Testis (tissue), 2 donors: ENCODE results near the gene ARHGEF11.

ENCODE experiments used
- POLR2A ChIP-seq: fragments of 450-650 bp; IDR thresholded peaks from one replicate; pipeline ENCODE4 v1.6.1; 2017; ENCODE audit warnings: antibody characterized with exemption, mild to moderate bottlenecking, moderate library complexity
- TF ChIP-seq, protein P1 (sequence below), 3 experiments: fragments of 450-650 bp in 2 of 3; fragments of 200-600 bp in 1 of 3; sonication (generic) in 1 of 3; IDR thresholded peaks; one replicate each; pipeline ENCODE4 v1.5.1; 2016 to 2019; ENCODE audit warnings: antibody characterized with exemption in 3 of 3, mild to moderate bottlenecking in 2 of 3, moderate library complexity in 1 of 3

DNA sequence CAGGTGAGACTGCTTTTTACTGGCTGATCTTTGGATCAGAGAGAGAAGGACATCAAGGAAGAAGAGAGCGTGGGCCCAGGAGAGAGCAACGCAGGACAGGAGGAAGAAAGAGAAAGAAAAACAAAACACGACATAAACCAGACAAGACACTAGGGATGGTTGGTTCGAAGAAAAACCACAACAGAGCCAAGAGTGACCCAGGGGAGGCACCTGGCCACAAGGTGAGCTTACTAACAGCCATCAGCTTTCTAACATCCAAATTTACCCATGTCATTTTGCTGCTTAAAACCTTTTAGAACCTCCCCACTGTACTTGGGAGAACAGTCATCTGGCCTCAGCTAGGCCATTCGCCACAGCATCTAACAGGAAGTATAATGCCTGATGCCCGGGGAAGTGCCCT lies 57.8 kb downstream of the ARHGEF11 start:
- TF ChIP-seq, protein P1, sequence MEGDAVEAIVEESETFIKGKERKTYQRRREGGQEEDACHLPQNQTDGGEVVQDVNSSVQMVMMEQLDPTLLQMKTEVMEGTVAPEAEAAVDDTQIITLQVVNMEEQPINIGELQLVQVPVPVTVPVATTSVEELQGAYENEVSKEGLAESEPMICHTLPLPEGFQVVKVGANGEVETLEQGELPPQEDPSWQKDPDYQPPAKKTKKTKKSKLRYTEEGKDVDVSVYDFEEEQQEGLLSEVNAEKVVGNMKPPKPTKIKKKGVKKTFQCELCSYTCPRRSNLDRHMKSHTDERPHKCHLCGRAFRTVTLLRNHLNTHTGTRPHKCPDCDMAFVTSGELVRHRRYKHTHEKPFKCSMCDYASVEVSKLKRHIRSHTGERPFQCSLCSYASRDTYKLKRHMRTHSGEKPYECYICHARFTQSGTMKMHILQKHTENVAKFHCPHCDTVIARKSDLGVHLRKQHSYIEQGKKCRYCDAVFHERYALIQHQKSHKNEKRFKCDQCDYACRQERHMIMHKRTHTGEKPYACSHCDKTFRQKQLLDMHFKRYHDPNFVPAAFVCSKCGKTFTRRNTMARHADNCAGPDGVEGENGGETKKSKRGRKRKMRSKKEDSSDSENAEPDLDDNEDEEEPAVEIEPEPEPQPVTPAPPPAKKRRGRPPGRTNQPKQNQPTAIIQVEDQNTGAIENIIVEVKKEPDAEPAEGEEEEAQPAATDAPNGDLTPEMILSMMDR (IDR thresholded peaks at IDR 0.05), result no peak
- TF ChIP-seq POLR2A, result no peak
